DOHH2 (cell line): ENCODE results near the gene ZIC4.

ENCODE experiments used
- H3F3A ChIP-seq: fragments of 200-600 bp; sonication (generic), shearing (Covaris generic); 2 replicates; pipeline ENCODE4 v1.6.0; 2016; ENCODE audit warnings: antibody characterized with exemption, mild to moderate bottlenecking; ENCODE audit not compliant: control insufficient read depth, insufficient read depth
- H3K27ac ChIP-seq: fragments of 200-600 bp; sonication (generic); 2 replicates; pipeline ENCODE4 v1.5.1; 2014; ENCODE audit warnings: low read depth, mild to moderate bottlenecking, low read length, moderate library complexity
- H3K27me3 ChIP-seq: fragments of 200-600 bp; sonication (generic); 2 replicates; pipeline ENCODE4 v1.6.1; 2014; ENCODE audit warnings: mild to moderate bottlenecking, low read length, mixed read lengths; ENCODE audit not compliant: control insufficient read depth
- H3K36me3 ChIP-seq: fragments of 200-600 bp; sonication (generic); 2 replicates; pipeline ENCODE4 v1.6.1; 2014; ENCODE audit warnings: mild to moderate bottlenecking, low read length, moderate library complexity, mixed read lengths; ENCODE audit not compliant: control insufficient read depth
- H3K4me1 ChIP-seq: fragments of 200-600 bp; sonication (generic); 2 replicates; pipeline ENCODE4 v1.6.1; 2014; ENCODE audit warnings: mild to moderate bottlenecking, low read length, mixed read lengths; ENCODE audit not compliant: control insufficient read depth
- H3K4me2 ChIP-seq: fragments of 200-600 bp; sonication (generic); 2 replicates; pipeline ENCODE4 v1.6.0; 2014; ENCODE audit warnings: mild to moderate bottlenecking, low read length, moderate library complexity
- H3K4me3 ChIP-seq: fragments of 200-600 bp; sonication (generic); 2 replicates; pipeline ENCODE4 v1.5.1; 2014; ENCODE audit warnings: mild to moderate bottlenecking, low read length, mixed read lengths
- H3K79me2 ChIP-seq: fragments of 200-600 bp; sonication (generic); 2 replicates; pipeline ENCODE4 v1.6.1; 2014; ENCODE audit warnings: mild to moderate bottlenecking, low read length, mixed read lengths; ENCODE audit not compliant: control insufficient read depth
- H3K9me2 ChIP-seq: fragments of 200-600 bp; sonication (generic); replicated peaks from 2 replicates; pipeline ENCODE4 v1.6.1; 2014; ENCODE audit warnings: mild to moderate bottlenecking, low read length, mixed read lengths; ENCODE audit not compliant: control insufficient read depth
- H3K9me3 ChIP-seq: fragments of 200-600 bp; sonication (generic); 2 replicates; pipeline ENCODE4 v1.6.1; 2014; ENCODE audit warnings: antibody characterized with exemption, low read length, mixed read lengths; ENCODE audit not compliant: control insufficient read depth, insufficient read depth
- H4K20me1 ChIP-seq: fragments of 200-600 bp; sonication (generic); 2 replicates; pipeline ENCODE4 v1.6.0; 2014; ENCODE audit warnings: low read depth, mild to moderate bottlenecking, antibody characterized with exemption, low read length, moderate library complexity; ENCODE audit not compliant: control insufficient read depth, insufficient read depth
- CTCF ChIP-seq: fragments of 200-600 bp; sonication (generic); IDR thresholded peaks from one replicate; pipeline ENCODE4 v1.5.1; 2014; ENCODE audit warnings: antibody characterized with exemption, mild to moderate bottlenecking, low read depth, low read length; ENCODE audit not compliant: poor library complexity, severe bottlenecking
- EZH2phosphoT487 ChIP-seq: fragments of 200-600 bp; sonication (generic); IDR thresholded peaks from 2 replicates; pipeline ENCODE4 v1.6.1; 2017; ENCODE audit warnings: borderline replicate concordance, mild to moderate bottlenecking, antibody characterized with exemption, low read length, moderate library complexity, mixed read lengths

The ZIC4 gene

GRCh38 chr3:147384210-147385058, 21.9 kb downstream of the ZIC4 start:
- Histone ChIP-seq H3K79me2 (no peaks in the 10 kb centered on the region), H3K27me3 (no peaks in the 10 kb centered on the region), H4K20me1 (no peaks in the 10 kb centered on the region), H3K4me3 (no peak overlapping the region), H3F3A (no peaks in the 10 kb centered on the region), H3K36me3 (no peaks in the 10 kb centered on the region), H3K27ac (no peak overlapping the region), H3K4me2 (no peak overlapping the region), H3K9me2 (no peaks in the 10 kb centered on the region), H3K9me3 (no peaks in the 10 kb centered on the region), H3K4me1 (no peaks in the 10 kb centered on the region)
- TF ChIP-seq CTCF (no peak), EZH2phosphoT487 (no peak)

DNA sequence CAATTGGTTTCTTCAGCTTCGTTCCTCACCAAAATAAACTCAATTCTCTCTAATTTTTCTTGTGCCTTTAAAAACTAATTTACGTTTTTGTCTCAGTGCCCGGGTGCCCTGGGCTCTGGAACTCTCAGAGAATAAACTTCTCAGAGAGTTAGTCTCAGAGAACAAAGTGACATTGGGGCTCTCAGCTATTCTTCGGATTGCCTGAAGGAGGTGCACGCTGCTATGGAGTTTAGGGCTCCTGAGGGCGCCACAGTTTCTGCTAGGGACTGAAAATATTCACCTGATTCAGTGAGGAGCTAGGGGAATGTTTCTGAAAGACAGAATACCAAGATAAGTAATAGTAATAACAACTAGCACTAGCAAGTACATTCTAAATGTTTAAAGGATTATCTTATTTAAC, 22.7 kb downstream of the ZIC4 start:
- Histone ChIP-seq H3K4me2 (no peak overlapping the region), H4K20me1 (no peaks in the 10 kb centered on the region), H3K4me3 (no peak overlapping the region), H3K27me3 (no peaks in the 10 kb centered on the region), H3K4me1 (no peaks in the 10 kb centered on the region), H3K36me3 (no peaks in the 10 kb centered on the region), H3K27ac (no peak overlapping the region), H3K9me3 (no peaks in the 10 kb centered on the region), H3F3A (no peaks in the 10 kb centered on the region), H3K9me2 (no peaks in the 10 kb centered on the region), H3K79me2 (no peaks in the 10 kb centered on the region)
- no peak for TF ChIP-seq EZH2phosphoT487
- TF ChIP-seq CTCF, result no peak

GRCh38 chr3:147381596-147381995, 24.7 kb downstream of the ZIC4 start:
- Histone ChIP-seq H3K4me1 (no peaks in the 10 kb centered on the region), H3F3A (no peaks in the 10 kb centered on the region), H3K4me2 (no peak overlapping the region), H3K9me3 (no peaks in the 10 kb centered on the region), H4K20me1 (no peaks in the 10 kb centered on the region), H3K79me2 (no peaks in the 10 kb centered on the region), H3K27ac (no peak overlapping the region), H3K9me2 (no peaks in the 10 kb centered on the region), H3K4me3 (no peak overlapping the region), H3K36me3 (no peaks in the 10 kb centered on the region), H3K27me3 (no peaks in the 10 kb centered on the region)
- no peak for TF ChIP-seq CTCF
- TF ChIP-seq EZH2phosphoT487, result no peak
